SK-N-SH treated with all-trans-retinoic acid at 6 μM for 48 hours (cell line): ENCODE measurements around the gene IL1B.

Experiments used
- ARNTL ChIP-seq: fragments of 450-650 bp; formaldehyde crosslinking; IDR thresholded peaks from 2 replicates; pipeline ENCODE4 v1.5.0; 2020; ENCODE audit warnings: low read depth, mild to moderate bottlenecking, moderate library complexity, borderline replicate concordance
- ESRRG ChIP-seq: fragments of 250-450 bp; sonication (Bioruptor Pico); IDR thresholded peaks from 2 replicates; pipeline ENCODE4 v1.6.1; 2021; ENCODE audit warnings: mild to moderate bottlenecking
- ZNF8 ChIP-seq: fragments of 450-650 bp; formaldehyde crosslinking; IDR thresholded peaks from 2 replicates; pipeline ENCODE4 v1.5.0; 2020; ENCODE audit warnings: mild to moderate bottlenecking, moderate library complexity

- TF ChIP-seq ZNF8 (CRISPR knock-in tag) (no peak), ESRRG (CRISPR knock-in tag) (no peak), ARNTL (CRISPR knock-in tag) (no peak)
These were observed 930 bp downstream of the IL1B start for GRCh38 chr2:112835536-112836162.
